Superior temporal gyrus (tissue), 1 donor: ENCODE measurements around the gene TMEM125.
A peak's percentile ranks its signal among the peaks of the same experiment; 100 is the strongest.

Source experiments
- DNase-seq: peaks from one replicate; pipeline ENCODE4 v3.0.0-alpha.2; 2016; ENCODE audit errors: extremely low spot score

TMEM125 gene

DNA sequence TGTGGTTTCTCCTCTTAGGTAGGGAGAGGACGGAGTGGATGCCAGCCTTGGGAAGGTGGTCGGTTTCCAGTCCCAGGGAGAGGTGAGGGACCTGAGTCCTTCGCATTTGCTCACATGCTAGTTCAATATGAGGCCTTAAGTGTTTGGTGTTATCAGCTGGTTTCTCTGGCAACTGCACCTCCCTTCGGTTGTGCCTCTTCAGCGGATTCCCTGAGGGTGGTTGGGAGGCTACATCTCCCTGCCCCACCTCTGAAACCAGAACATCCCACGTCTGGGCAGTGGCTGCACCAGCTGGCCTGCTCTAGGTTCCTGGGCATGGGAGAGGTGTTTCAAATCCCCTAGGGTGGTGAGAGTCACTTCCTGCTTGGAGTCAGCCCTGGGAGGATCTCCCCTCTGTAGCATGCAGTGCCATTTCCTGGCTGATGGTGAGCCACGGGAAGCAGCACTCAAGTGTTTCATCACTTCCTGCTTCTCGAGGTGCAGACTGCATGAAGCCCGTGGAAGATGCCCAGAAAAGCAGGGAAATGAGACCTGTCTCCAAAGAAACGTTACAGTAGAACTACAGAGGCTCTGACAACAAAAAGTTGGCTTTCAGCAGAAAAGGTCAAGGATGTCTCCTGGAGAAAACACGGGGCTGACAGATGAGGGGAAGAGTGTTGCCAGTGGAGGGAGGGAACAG, 4.5 kb downstream of the TMEM125 start:
- DNase-seq = no peak

DNA sequence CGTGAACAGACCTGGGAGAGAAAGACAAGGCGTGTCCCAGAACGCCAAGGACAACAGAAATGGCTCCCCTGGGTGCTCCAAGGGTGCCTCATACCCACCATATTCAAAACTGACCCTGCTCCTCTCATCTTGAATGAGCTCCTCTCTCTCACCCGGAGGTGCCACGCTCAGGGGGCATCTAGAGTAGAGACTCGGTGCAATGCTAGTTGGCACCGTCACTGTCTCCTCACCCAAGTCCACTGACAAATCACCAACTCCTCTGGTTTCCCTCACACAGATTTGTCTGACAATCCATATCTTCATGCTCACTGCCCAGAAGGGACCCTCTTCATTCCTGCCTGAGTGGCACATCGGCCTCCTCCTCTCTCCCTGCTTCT, 5.0 kb downstream of the TMEM125 start:
- DNase-seq = no peak

DNA sequence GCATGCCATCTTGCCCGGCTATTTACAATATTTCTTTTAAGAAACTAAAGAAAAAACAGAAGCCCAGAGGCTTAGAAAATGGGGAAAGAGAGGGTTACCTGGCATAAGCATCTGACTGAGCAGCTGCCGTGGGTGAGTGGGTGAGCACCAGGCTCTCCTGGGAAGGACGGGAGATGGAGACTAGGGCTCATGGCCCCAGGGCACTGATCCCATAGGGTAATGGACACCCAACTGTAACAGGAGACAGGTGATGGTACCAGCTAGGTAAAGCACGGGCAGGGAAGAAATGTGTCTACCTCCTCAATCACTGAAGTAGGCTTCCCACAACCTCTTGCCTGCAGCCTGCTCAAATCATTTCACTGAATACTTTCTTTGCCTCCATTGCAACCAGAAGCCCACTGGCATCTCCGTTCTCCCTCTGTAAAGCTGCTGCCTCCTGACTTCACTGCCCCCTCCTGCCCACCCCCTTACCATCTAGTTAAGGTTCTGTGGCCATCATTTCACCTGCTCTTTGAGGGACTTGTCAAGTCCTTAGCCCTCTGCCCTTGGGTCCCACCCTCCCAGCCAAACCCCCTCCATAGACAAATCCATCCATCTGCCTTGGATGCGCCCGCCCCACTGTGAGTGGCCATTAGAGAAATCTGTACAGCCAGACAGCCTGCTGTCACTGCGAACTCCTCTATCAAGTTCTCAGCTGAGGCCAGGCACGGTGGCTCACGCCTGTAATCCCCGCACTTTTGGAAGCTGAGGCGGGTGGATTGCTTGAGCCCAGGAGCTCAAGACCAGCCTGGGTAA, 6.2 kb downstream of the TMEM125 start:
- no peak for DNase-seq

DNA sequence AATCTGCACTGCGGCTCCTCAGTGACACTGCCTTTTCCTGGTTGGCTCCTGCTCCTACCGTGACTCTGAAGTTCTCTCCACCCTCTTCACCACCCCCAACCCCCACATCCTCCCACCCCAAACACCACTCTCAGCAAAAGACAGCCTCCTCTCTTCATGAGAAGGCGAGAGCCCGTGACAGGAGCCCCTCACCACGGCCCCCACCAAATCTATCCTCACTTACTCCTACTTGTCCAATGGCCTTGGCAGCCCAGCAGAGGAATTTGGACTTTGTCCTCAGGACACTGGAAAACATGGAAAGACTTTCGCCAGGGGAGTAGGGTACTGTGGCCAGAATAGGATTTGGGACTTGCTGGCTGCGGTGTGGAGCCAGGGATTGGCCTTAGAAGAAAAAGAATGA, 6.9 kb downstream of the TMEM125 start:
- no peak for DNase-seq

DNA sequence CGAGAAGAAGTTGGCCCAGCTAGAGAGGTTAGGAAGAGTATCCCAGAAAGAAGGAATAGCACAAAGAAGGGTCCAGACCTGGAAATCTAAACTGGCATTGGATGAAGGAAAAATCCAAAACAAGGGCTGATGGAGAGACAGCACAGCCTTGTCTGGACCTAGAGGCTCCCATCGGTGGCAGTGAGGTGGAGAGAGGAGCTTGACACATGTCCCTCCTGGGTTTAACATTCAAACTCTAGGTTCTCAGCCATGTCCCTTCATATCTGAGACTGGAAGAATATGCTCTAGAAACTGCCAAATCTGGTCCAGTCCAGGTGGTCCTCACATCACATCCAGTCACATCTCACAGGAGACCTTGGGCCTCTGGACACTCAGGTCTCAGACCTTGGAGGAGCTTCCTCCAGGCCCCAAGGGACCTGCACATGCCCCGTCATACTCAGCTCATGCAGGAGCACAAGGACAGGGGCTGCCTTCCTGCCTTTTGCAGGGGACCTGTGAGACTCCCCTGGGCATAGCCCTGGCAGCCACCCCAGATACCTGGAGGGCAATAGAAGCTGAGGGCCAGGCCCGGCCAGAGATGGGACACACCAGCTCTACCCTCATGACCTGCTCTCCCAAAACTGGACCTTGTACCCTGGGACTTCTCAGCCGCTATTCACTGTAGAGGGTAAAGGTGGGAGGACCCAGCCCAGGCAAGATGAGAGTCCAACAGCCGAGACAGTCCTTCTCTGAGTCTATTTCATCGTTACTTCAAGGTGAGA, 7.5 kb downstream of the TMEM125 start:
- no peak for DNase-seq

DNA sequence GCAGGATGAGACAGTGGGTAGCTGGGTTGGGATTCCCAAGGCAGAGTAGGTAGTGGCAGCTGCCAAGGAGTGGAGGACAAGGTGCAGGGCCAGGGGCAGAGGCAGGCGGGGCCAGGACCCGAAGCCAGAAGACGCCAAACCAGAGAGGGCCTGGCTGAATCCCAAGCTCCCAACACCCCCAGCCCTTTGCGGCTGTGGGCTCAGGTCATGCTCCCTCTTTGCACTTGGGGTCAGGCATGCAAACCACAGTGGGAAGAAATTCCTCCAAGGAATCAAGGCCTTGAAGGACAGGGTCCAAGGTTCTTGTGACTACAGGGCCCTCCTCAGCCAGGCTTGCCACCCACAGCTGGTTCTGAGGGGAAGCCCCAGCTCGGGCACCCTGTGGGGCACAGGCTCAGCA, 9.4 kb downstream of the TMEM125 start:
- DNase-seq = no peak

DNA sequence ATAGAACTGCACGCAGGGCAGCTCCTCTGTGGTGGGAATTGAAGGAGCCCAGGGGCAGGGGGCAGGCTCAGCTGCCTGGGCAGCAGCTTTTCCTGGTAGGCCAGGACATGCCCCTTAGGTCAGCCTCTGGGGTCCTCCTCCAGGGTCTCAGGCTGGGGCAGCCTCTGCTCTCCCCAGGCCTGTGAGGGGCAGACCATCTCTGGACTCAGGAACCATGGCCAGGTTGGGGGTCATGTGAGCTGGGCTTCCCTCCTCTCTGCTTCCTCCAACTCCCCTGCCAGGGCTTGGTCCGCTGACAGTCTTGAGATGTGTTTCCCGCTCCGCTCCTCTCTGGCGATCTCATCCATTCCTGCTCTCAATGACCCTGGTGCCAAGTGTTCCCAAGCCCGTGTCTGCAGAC, 9.9 kb downstream of the TMEM125 start:
- no peak for DNase-seq

DNA sequence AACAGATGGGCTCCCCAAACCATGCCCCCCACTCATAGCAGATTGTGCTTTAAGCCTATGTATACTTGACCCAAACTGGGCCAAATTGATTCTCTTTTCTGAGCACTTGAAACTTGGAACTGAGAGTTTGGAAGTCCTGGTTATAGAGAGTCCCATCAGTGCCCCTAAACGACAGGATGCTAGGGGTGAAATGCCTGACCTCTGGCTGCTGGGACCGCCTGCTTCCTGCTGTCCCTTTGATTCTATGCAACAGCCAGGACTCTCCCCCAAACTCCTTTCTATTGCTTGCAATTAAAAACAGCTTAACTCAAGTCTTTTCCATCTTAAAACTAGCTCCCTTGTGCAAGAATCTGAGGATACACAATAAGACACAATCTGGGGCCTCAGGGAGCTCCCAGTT, 10.9 kb downstream of the TMEM125 start:
- no peak for DNase-seq

DNA sequence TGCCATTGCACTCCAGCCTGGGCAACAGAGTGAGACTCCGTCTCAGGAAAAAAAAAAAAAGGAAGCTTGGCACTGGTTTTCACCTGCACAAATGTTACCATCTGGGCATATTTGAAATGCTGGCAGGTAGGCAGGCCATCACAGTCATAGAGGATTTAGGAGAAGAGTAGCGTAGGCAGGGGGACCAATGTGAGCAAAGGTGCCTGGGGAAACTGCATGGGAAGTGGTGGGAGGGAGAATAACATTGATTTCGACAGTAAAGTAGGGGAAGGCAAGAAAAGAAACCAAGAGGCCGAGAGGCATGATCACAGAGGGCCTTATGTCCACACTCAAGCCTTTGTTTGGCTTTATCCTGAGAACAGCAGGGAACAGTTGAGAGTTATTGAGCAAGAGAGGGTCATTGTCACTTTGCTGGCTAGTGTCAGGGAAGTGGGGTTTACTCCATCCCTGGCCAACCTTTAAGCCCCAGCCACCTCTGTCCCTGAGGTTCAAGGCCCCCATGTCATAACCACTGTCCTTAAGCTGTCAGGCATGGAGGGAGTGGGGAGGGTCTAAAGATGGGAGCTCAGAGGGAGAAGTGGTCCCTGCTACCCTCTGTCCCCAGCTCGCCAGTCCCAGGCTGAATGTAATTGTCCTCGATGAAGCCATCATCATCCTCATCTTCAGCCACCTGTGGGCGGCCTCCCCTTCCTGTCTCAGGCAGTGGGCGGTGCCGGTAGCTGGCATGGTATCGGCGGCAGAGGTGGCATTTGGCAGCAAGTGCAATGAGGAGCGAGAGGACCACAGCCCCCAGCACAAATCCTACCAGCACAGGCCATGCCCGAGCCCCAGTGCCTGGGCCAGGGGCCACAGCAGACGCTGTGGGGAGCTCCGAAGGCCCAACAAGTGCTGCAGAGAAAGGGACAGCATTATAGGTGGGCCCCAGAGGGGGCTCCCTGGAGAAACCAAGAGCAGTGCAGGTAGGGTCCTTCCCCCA, 12.7 kb downstream of the TMEM125 start:
- peak; percentile 54 for DNase-seq

DNA sequence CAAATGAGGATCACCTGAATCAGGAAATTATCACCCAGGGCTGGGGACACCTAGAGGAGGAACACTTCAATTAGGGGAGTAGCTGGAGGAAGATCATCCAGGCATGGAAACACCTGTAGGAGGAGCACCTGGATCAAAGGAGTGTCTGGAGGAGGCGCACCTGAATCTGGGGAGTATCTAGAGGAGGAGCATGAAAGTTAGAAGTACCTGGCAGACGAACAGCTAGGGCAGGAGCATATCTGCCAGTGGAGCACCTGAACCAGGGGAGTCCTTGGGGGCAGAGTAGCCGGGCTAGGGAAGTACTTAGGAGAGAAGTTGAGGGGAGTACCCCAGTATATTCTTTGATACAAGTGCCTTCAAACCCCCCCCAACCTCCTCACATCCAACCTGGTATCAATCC, 14.3 kb downstream of the TMEM125 start:
- no peak for DNase-seq

DNA sequence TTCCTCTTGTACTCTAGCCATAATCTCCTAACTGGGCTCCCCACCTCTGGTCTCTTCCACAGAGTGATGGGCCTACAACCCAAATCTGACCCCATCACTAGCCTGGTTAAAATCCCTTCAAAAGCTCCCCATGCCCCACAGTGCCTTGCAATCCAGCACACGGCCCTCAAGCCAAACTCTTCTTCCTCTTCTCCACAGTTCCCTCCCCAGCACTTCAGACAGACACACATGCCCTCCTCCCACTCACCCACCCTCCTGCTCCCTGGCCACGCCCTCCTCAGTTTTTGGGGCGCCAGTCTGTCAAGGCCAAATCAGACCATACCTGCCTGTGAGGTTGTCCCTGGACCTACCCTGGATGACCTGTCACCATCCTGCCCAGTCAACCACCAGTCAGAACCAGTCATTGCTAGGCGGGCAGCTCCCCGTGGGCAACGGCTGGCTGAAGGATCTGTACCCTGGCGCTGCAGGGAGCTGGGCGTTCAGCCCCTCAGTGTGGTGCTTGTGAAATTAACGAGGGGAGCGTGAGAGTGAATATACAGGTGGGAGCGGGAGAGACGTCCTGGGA, 14.8 kb downstream of the TMEM125 start:
- no peak for DNase-seq

DNA sequence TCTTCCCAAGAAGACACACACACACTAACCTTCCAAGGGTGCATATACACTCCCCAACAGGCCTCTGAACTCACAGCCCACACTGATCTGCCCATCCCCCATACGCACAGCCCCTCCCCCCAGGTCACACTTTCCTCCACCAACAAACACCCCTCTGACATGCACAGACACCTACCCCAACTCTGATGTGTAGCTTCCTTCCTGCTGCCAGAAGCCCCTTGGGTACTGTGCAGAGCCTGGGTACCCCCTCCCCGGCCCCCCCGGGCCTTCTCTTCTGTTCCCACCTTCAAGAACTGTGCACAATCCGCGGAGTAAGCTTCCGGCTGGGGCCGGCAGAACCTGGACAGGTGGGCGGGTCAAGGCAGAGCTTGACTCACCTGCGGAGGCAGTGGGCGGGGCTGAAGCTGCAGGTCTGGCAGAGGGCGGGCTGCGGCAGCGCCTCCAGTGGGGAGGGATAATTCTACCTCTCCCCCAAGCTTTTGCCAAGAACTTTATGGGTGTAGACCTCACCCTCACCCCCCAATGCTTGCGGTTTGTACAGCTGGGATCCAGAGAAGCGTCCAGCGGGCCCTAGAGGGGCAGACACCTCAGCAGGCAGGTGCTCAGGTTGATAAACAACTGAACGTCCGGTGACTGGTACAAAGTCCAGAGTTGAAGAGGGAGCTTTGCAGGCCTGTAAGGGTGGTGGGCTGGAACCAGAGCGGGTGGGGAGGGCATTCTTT, 15.6 kb downstream of the TMEM125 start, which contains the start of gene C1orf210:
Gene C1orf210, minus strand, starts transcription at position 313 of the 722 bp plus-strand sequence. CDS start 2,311 bp downstream, outside the sequence.
- no peak for DNase-seq

DNA sequence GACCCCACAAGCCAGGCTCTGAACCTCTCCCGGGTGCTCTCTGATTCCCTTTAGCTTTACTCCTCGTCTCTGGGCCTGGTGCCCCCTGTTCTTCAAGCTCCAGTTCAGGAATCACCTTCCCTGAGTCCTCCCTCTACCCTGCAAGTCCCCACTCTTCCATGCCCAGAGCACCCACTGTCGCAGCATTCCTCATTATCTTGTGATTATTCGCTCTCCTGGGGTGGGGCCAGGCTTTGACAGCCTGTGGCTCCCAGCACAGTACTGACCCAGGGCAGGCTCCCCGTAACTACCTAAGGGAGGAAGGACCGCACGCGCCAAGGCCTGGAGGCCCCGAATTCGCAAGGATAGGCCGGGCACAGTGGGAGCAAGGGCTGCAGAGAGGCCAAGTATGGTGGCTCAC, 16.3 kb downstream of the TMEM125 start:
- no peak for DNase-seq

DNA sequence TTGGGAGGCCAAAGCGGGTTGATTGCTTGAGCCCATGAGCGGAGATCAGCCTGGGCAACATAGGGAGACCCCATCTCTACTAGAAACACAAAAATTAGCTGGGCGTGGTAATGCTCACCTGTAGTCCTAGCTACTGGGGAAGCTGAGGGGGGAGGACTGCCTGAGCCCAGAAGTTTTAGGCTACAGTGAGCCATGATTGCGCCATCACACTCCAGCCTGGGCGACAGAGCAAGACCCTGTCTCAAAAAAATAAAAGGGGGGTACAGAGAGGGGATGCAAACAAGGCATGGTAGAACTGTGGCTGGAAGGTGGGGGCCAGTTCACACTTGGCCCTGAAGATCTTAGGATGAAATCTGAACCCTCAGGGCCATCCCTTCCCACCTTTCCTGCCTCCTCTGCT, 16.8 kb downstream of the TMEM125 start:
- DNase-seq = no peak

DNA sequence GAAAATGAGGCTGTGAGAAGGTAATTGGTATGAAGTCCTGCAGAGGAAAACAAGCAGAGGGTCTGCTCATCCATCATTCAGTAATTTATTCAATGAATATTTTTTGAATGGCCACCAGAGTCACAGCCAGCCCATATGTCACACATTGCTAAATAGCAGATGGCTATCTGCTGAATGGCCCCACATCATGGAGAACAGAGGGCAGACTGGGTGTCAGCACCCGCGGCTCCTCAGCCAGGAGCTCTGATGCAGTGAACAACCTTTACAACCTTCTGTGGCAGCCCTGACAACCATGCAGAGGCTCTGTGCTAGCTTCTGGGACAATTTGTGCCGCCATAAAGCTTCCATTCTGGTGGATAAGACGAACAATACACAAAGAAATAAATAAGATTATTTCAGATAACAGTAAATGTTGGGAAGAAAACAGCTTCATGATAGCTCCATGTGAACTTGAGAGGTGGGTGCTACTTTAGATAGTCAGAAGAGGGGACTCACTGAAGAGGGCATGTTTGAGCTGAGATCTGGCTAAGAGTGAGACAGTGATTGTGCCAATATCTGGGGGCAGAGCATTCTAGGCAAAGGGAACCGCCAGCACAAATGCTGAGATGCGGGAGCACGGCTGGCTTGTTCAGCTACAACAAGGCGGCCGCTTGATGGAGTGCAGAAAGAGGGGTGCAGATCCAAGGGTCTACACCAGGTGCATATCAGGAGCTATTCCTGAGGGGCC, 18.4 kb downstream of the TMEM125 start:
- DNase-seq = peak; percentile 40

DNA sequence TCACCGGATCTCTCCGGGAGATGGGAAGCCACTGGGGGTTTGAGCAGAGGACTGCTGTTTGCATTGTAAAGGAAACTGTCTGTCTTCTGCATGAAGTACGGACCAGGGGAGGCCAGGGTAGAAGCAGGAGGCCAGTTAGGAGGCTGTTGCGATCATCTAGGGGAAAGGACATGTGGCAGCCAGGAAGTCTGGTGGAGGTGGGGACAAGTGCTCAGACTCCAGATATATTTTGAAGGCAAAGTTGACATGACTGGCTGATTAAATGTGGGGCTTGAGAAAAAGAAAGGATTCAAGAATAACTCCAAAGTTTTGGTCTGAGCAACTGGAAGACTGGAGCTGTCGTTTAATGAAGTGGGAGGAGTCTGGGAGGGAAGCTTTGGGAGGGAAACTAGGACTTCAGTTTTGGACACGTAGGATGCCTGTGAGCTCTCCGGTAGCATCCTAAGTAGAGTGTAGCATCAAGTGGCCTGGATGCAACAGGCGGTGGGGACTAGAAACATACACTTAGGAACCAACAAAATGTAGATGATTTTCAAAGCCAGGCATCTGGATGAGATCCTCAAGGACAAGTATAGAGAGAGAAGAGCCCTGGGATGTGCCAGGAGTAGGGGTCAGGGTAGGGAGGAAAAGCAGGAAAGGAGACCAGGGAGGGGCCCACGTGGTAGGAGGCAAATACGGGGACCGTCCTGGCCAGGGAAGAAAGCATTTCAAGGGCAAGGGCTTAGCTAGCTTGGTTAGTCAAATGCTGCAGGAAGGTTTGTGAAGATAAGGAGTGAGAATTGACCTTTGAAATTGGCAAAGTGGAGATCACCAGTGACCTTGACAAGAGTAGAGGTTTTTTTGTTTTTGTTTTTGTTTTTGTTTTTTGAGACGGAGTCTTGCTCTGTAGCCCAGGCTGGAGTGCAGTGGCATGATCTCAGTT, 19.3 kb downstream of the TMEM125 start:
- no peak for DNase-seq

DNA sequence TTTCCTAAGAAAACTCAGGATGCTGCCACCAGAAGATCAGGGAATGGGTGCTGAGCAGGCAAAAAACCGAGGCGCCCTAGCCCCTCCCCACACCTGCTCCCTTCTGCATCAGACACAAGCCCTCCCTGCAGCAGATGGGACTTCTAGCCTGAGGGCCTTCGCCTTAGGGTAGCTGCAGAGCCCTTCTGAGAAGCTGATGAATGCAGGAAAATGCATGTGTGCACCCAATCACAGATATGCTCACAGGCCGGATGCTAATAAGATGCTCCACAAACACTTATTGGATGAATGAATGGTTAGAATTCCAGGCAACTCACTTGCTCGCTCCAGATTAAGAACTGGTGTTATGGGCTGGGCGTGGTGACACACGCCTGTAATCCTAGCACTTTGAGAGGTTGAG, 22.4 kb downstream of the TMEM125 start:
- peak; percentile 27 for DNase-seq

DNA sequence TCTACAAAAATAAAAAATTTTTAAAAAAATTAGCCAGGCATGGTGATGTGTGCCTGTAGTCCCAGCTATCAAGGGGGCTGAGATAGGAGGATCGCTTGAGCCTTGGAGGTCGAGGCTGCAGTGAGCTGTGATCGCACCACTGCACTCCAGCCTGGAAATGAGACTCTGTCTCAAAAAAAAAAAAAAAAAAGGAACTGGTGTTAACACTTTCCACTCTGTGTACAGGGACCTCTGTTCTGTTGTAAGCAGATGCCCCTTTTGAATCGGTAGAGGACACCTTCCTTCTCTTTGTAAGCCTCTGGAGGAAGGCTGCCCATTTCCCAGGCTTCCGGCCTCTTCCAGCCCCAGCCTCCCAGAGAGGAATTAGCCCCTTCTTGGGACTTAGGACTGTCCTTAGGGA, 22.9 kb downstream of the TMEM125 start:
- DNase-seq = no peak

DNA sequence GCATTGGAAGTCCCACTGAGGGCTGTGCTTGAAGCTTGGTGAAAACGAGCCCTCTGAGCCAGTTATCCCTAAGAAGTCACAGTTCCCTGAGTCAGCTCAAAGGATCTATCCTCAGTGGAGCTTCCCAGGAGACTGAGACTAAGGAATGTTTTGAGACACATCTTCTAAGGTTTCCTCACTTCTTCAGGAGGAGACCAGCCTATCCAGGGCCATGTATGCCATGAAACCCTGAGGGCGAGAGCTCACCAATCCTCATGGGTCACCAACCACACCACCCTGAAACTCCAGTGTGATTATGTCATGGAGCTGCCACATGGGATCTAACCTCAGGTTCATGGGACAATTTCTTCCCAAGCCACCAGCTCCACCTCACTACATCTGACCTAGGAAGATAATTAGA, 23.4 kb downstream of the TMEM125 start:
- DNase-seq = no peak
